UCSD-AML1 (cell line): ENCODE data around the gene SLC25A39.

Experiments used
- DNase-seq: peaks from one replicate; lab custom pipeline; 2025; ENCODE audit not compliant: unreplicated experiment; lab: John Stamatoyannopoulos, UW

SLC25A39 gene

GRCh38 chr17:44314869-44315661 is 9.6 kb downstream of the SLC25A39 start:
- DNase-seq = no peak

DNA sequence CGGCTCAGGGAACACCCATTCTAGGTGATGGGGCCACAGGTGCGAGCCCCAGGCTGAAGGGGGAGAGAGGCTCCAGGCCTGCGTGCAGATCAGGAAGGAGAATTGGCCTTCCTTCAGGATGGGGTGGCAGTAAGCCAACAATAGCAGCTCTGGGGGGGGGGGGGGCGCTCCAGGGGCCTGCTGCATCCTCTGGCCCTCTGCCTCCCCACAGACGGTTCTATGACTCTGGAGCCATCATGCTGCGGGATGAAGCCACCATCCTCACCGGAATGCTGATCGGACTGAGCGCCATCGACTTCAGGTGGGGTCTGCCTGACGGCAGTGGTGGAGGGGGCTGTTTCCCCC is 10.1 kb downstream of the SLC25A39 start:
- no peak for DNase-seq

DNA sequence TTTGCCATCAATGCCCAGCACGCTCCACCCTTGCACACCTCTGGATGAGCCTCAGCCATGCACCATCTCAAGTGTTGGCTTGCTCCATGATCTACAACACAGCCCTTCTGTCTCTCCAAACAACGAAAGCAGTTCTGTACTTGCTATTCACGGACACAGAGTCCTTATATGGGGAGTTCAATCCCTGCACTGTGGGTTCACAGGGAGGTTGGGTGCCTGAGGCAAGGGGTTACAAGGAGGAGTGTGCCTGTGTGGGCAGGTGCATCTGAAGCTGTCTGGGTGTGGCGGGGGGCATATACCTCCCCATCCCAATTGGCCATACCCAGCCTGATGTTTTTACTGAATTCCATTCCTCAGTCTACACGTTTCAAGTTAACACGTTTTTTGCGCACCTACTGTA is 10.6 kb downstream of the SLC25A39 start:
- no peak for DNase-seq

GRCh38 chr17:44312396-44313104 is 12.1 kb downstream of the SLC25A39 start:
- no peak for DNase-seq

DNA sequence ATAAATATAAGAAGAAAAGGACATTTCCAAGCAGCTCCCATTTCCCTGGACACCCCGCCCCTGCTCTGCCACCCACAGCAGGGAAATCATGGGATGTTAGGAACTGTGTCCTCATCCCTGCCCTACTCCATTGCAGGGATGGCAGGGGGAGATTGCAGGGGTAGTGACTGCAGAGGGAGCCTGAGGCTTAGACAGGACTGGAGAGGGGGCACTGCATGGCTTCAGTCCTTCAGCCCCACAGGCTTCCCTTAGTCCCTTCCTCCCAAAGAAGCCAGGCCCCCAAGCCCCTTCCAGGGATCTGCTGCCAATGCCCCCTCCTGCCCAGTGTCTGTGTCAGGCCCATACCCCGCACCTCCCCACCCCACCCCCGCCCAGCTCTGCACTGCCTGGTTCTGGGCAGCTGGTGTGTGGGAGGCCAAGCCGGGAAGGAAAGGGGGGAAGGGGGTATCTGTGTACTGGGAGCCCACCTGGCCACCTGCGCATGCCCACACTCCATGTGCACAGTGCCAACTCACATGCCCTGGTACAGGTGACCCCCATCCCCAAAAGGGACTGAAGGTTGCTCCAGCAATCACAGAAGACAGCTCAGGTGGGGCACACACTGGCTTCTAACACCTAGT is 13.0 kb downstream of the SLC25A39 start:
- no peak for DNase-seq

GRCh38 chr17:44310609-44311376 is 13.8 kb downstream of the SLC25A39 start:
- DNase-seq = no peak

DNA sequence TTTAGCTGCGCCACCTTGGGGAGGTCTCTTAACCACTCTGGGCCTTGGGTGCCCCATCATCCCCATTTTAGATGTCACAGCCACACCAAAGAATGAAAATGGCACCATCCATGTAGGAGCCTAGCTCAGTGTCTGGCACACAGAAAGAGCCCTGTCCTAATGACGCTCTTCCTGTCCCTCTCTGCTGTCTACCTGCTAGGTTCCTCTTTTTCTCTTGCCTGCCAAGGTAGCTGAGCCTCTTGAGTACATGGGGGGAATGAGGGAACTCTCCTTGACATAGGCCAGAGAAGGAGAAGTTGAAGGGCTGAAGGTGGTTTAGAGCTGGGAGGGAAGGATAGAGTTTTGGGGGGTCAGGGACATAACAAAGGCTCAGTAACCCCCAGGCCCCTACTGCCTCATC is 14.4 kb downstream of the SLC25A39 start:
- DNase-seq = no peak

- no peak for DNase-seq
Measured at GRCh38 chr17:44309472-44309871, 15.2 kb downstream of the SLC25A39 start.

GRCh38 chr17:44308865-44309264 is 15.8 kb downstream of the SLC25A39 start:
- DNase-seq = no peak

DNA sequence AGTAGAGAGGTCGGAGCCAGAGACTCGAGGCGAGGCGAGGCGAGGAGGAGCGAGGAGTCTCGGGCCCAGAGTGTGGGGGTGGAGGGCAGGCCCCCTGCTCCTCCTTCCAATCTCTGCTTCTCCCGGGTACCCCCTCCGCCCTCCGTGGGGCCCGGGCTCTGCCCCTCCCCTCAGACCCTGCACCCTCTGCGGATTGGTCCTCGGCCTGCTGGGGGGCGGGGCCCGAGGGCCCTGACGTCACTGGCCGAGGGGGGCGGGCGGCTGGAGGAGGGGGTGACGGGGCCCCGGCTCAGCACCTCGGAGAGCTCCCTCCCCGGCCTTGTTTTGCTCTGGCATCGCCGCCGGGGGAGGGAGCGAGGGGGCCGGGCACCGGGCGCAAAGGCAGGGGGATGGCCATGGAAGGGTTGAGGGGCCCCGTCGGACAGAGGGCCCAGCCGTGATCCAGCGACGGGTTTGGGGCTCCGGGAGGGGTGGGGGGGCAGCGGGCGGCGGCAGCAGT is 16.3 kb downstream of the SLC25A39 start, which contains the start of gene RUNDC3A:
Gene RUNDC3A, plus strand, starts transcription at position 282 of the 499 bp plus-strand sequence. CDS start 232 bp downstream, outside the sequence.
- peak; percentile 86 for DNase-seq

DNA sequence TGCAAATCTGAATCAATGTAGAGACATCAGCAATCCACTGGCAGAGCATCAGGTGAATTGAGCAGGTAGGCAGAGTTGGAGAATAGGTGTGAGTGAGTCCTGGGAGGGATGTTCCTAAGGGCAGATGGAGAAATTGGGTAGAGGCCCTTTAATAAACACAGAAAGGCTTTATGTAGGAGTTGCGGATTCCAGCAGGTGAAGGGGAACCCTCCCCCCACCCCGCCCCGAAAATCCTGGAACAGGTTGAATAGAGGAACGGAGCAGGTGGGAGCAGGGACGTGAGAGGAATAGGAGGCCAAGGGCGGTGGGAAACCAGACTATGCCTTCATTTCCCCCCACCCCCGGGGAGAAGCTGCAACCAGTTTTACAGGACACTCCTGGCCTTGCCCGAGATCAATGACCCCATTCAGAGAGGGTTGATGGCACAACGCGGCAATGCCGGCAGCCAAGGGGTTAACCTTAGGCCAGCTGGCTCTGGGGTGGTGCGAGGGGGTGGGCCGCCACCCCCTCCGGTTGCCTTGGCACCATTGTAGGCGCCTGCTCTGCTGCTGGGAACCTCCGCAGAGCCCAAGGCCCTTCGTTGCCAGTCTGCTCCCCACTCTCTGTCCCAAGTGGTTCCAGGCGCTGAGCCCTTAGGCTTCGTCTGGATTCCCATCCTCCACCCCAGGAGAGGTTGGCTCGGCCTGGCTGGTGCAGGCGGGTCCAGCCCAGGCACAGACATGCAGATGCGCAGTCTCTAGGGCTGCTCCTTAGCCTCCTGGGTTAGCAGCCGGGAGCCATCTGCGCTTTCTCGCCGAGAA is 17.0 kb downstream of the SLC25A39 start:
- no peak for DNase-seq

- no peak for DNase-seq
Measured at GRCh38 chr17:44304651-44305050, 20.0 kb downstream of the SLC25A39 start.

GRCh38 chr17:44297975-44298374 is 26.6 kb downstream of the SLC25A39 start:
- DNase-seq = no peak

DNA sequence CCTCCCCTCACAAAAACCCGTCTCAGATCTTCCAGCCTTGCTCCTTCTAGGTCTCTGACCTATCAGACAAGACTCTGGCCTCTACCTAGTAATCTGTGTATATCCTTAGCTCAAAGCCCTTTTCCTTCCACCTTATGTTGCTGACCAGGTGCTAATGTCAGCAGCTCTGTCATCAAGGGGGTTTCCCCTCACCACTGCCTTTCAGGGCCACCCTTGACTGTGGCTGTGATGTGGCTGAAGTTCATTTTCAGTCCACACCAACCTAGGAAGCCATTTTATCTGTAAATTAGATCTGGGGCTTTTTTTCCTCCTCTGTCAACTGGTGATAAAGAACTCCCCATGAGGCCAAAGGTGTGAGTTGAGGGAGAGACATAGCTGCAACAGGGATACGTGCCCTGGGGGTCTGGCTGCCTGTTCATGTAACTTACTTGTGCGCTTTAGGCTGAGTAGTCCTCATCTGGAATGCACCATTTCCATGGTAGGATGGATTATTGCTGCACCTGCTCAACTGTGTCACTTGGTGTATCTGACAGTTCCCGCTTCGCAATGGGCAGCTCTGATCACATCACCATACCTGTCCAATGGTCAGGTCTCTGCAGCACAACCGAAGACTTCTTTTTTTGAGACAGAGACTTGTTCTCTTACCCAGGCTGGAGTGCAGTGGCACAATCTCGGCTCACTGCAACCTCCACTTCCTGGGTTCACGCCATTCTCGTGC is 31.0 kb downstream of the SLC25A39 start:
- no peak for DNase-seq

- no peak for DNase-seq
Measured at GRCh38 chr17:44287651-44288050, 37.0 kb downstream of the SLC25A39 start.

GRCh38 chr17:44284024-44284400 is 40.6 kb downstream of the SLC25A39 start:
- DNase-seq = no peak

- DNase-seq = no peak
Measured at GRCh38 chr17:44283344-44284023, 41.1 kb downstream of the SLC25A39 start.

- DNase-seq = no peak
Measured at GRCh38 chr17:44282264-44282663, 42.4 kb downstream of the SLC25A39 start.

DNA sequence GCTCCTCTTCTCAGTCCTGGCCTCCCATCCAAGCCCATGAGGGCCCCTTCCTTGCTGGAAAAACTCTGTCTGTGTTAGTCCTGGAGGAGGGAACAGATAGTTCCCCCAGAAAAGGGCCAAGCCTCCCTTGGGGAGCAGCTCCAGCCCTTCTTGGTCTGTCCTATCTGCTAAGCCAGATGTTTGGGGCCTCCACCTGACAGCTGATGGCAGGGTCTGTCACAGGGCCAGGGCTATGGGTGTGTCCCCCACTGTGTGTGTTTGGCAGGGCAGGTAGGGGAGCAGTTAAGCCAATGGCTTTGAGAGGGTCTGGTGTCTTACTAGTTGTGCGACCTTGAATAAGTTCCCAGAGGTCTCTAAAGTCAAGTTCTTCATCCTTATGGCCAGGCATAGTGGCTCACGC is 43.1 kb downstream of the SLC25A39 start:
- DNase-seq = no peak
